NT2/D1 (cell line): ENCODE measurements around the gene FAXDC2.

Experiments
- SUZ12 ChIP-seq: IDR thresholded peaks from 2 replicates; pipeline ENCODE4 v1.6.1; 2011; ENCODE audit not compliant: insufficient read length, insufficient read depth; ENCODE audit errors: extremely low read depth
- YY1 ChIP-seq: IDR thresholded peaks from 2 replicates; pipeline ENCODE4 v1.6.1; 2011; ENCODE audit not compliant: insufficient read length, insufficient read depth
- ZNF274 ChIP-seq: IDR thresholded peaks from 2 replicates; pipeline ENCODE4 v1.6.1; 2011; ENCODE audit warnings: mild to moderate bottlenecking, low read depth, low read length

DNA sequence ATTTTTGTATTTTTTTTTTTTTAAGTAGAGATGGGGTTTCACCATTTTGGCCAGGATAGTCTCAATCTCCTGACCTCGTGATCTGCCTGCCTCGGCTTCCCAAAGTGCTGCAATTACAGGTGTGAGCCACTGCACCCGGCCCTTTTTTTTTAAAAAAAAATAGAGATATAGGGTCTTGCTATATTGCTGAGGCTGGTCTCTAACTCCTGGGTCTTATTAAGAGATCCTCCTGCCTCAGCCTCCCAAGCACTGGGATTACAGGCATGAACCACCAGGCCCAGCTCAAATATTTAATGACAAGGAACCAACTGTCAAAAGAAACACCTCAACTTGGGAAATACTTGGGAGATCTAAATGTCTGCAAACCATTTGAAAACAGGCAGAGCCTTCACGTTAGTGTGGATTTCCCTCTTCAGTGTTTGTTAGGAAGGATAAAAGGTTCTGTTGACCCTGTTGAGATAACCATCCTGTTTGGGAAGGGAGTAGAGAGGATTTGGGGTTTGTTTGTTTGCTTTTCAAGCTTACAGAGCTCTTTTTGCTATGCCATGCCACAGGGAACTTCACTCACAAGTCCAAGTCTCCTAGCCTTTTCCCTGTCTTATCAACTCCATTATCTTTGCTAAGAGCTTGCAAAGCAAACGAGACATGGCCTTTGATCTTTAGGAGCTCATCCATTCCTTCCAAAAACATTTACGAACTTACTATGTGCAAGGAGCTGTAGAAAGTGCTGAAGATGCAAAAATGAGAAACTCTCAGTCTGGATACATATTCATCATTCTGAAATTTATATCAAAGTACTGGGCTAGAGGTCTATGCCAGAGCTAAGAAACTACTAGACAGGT lies 7.5 kb downstream of the FAXDC2 start:
- TF ChIP-seq ZNF274 (no peak), SUZ12 (no peak), YY1 (no peak)
